GM06990 (cell line): ENCODE measurements around the gene SRPK2.

Experiments used
- DNase-seq: peaks from one replicate; pipeline ENCODE4 v3.0.0-alpha.2; 2011; ENCODE audit not compliant: insufficient read length; ENCODE audit errors: extremely low read depth
- H3K27me3 ChIP-seq: replicated peaks from 2 replicates; pipeline ENCODE4 v1.6.0; 2011; ENCODE audit warnings: low read length; ENCODE audit not compliant: control insufficient read depth, insufficient read depth
- H3K36me3 ChIP-seq: 2 replicates; pipeline ENCODE4 v1.5.1; 2011; ENCODE audit warnings: low read length; ENCODE audit not compliant: control insufficient read depth, insufficient read depth
- H3K4me3 ChIP-seq: replicated peaks from 2 replicates; pipeline ENCODE4 v1.5.1; 2011; ENCODE audit warnings: low read depth, mild to moderate bottlenecking, control low read depth, low read length
- CTCF ChIP-seq: IDR thresholded peaks from 2 replicates; pipeline ENCODE4 v1.5.1; 2011; ENCODE audit warnings: low read length, control low read depth, mild to moderate bottlenecking, inconsistent platforms; ENCODE audit not compliant: insufficient read depth, poor library complexity, severe bottlenecking

Gene SRPK2

GRCh38 chr7:105205592-105206237 lies 183.0 kb downstream of the SRPK2 start:
- no peak for TF ChIP-seq CTCF
- Histone ChIP-seq H3K4me3 (no peak overlapping the region), H3K27me3 (no peaks in the 10 kb centered on the region), H3K36me3 (peaks cover 1% of the 10 kb centered on the region; the same call in 1 of the 2 replicates)
- no peak for DNase-seq

- no peak for DNase-seq
- Histone ChIP-seq H3K4me3 (no peak overlapping the region), H3K36me3 (peaks cover 1% of the 10 kb centered on the region; the same call in 1 of the 2 replicates), H3K27me3 (no peaks in the 10 kb centered on the region)
- TF ChIP-seq CTCF = no peak
These were observed 183.8 kb downstream of the SRPK2 start for GRCh38 chr7:105204953-105205352.

- H3K4me3 ChIP-seq = no peak overlapping the region
- TF ChIP-seq CTCF = no peak
- H3K36me3 ChIP-seq = peaks cover 1% of the 10 kb centered on the region; the same call in 1 of the 2 replicates
- H3K27me3 ChIP-seq = no peaks in the 10 kb centered on the region
- DNase-seq = no peak
These were observed 184.2 kb downstream of the SRPK2 start for GRCh38 chr7:105204520-105204919.

GRCh38 chr7:105202616-105203015 lies 186.1 kb downstream of the SRPK2 start:
- Histone ChIP-seq H3K4me3 (no peak overlapping the region), H3K27me3 (no peaks in the 10 kb centered on the region), H3K36me3 (peaks cover 1% of the 10 kb centered on the region; the same call in 1 of the 2 replicates)
- TF ChIP-seq CTCF = no peak
- DNase-seq = no peak

GRCh38 chr7:105199386-105199785 lies 189.3 kb downstream of the SRPK2 start:
- TF ChIP-seq CTCF = no peak
- Histone ChIP-seq H3K27me3 (no peaks in the 10 kb centered on the region), H3K36me3 (peaks cover 1% of the 10 kb centered on the region; the same call in 1 of the 2 replicates), H3K4me3 (no peak overlapping the region)
- no peak for DNase-seq

GRCh38 chr7:105198223-105198622 lies 190.5 kb downstream of the SRPK2 start:
- H3K27me3 ChIP-seq = no peaks in the 10 kb centered on the region
- H3K36me3 ChIP-seq = no peaks in the 10 kb centered on the region
- no peak for DNase-seq
- TF ChIP-seq CTCF = no peak
- no peak overlapping the region for H3K4me3 ChIP-seq
